Smooth muscle cell (in vitro differentiated cells): ENCODE measurements around the gene IMMP2L. TPM values are rescaled to one million over a fixed set of nuclear protein-coding genes. Genes with fewer than 3 reads are reported as not detected.

Experiments used
- DNase-seq: peaks from one replicate; lab custom pipeline; 2025; ENCODE audit not compliant: unreplicated experiment; lab: John Stamatoyannopoulos, UW
- H2AFZ ChIP-seq: fragments of 200-600 bp; sonication (generic); 2 replicates; pipeline ENCODE4 v1.6.0; 2016; ENCODE audit warnings: antibody characterized with exemption, low read depth, mild to moderate bottlenecking
- H3F3A ChIP-seq: fragments of 200-600 bp; sonication (generic); 2 replicates; pipeline ENCODE4 v1.6.0; 2017; ENCODE audit warnings: antibody characterized with exemption, low read depth
- H3K27ac ChIP-seq: fragments of 200-600 bp; sonication (generic); 2 replicates; pipeline ENCODE4 v1.5.1; 2016; ENCODE audit warnings: low read depth, mild to moderate bottlenecking
- H3K27me3 ChIP-seq: fragments of 200-600 bp; sonication (generic); 2 replicates; pipeline ENCODE4 v1.6.1; 2016; ENCODE audit warnings: low read depth, mild to moderate bottlenecking
- H3K36me3 ChIP-seq: fragments of 200-600 bp; sonication (generic); 2 replicates; pipeline ENCODE4 v1.5.1; 2016; ENCODE audit warnings: low read depth
- H3K4me1 ChIP-seq: fragments of 200-600 bp; sonication (generic); 2 replicates; pipeline ENCODE4 v1.5.1; 2016; ENCODE audit warnings: low read depth
- H3K4me2 ChIP-seq: fragments of 200-600 bp; sonication (generic); 2 replicates; pipeline ENCODE4 v1.6.0; 2016; ENCODE audit warnings: mild to moderate bottlenecking
- H3K4me3 ChIP-seq: fragments of 200-600 bp; sonication (generic); 2 replicates; pipeline ENCODE4 v1.5.1; 2016; ENCODE audit warnings: mild to moderate bottlenecking
- H3K79me2 ChIP-seq: fragments of 200-600 bp; sonication (generic); 2 replicates; pipeline ENCODE4 v1.6.0; 2016; ENCODE audit warnings: low read depth, mild to moderate bottlenecking
- H3K9ac ChIP-seq: fragments of 200-600 bp; sonication (generic); 2 replicates; pipeline ENCODE4 v1.6.0; 2016; ENCODE audit warnings: low read depth
- H3K9me3 ChIP-seq: fragments of 200-600 bp; sonication (generic); replicated peaks from 2 replicates; pipeline ENCODE4 v1.5.1; 2016; ENCODE audit warnings: low read depth
- H4K20me1 ChIP-seq: fragments of 200-600 bp; sonication (generic); 2 replicates; pipeline ENCODE4 v1.6.0; 2016; ENCODE audit warnings: low read depth
- WGBS: methylation state at CpG from one replicate; pipeline ENCODE4 v1.1.7; 2016; ENCODE audit warnings: low lambda C conversion rate; 5-methylcytosine and 5-hydroxymethylcytosine counted together
- polyA plus RNA-seq: library from polyadenylated mRNA; unstranded; fragments of >200 nt; fragmentation: Nextera tagmentation; extraction: Ambion mirVana; gene quantifications from 2 replicates; pipeline ENCODE4 v1.2.1, GENCODE V29; 2016
- total RNA-seq: library from RNA; depleted of rRNA; stranded (reverse); fragments of >200 nt; gene quantifications from 2 replicates; pipeline ENCODE4 v1.2.3, GENCODE V29; 2014
- TF ChIP-seq, protein P1 (sequence below): fragments of 200-600 bp; sonication (generic); IDR thresholded peaks from 2 replicates; pipeline ENCODE4 v1.5.1; 2017; ENCODE audit warnings: borderline replicate concordance, mild to moderate bottlenecking, antibody characterized with exemption; ENCODE audit not compliant: insufficient read depth, poor library complexity, severe bottlenecking

The IMMP2L gene
- total and polyA plus RNA-seq, 2 experiments from 2014 or later = 10.9 to 11.1 TPM

DNA sequence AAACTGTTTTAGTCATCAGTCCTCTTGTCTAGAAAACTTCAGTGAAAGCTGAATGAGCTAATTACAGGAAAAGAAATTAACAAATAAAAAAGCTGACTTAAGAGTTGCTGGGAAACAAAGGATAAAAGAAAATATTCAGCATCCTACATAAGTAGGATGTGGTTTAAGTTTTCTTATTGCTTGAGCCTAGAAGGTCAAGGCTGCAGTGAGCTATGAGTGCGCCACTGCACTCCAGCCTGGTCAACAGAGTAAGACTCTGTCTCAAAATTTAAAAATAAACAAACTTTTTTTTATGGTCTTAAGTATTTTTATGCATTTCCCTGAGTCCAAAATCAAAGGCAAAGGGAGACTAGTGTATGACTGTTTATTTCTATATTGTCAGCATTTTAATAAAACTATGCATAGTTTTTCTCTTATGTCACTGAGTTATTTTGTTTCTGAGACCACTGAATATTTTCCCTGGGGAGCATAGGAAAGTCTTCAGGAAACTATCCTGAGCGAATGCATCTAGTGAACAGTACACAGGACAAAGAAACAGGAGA is 511.3 kb downstream of the IMMP2L start:
- TF ChIP-seq, protein P1, sequence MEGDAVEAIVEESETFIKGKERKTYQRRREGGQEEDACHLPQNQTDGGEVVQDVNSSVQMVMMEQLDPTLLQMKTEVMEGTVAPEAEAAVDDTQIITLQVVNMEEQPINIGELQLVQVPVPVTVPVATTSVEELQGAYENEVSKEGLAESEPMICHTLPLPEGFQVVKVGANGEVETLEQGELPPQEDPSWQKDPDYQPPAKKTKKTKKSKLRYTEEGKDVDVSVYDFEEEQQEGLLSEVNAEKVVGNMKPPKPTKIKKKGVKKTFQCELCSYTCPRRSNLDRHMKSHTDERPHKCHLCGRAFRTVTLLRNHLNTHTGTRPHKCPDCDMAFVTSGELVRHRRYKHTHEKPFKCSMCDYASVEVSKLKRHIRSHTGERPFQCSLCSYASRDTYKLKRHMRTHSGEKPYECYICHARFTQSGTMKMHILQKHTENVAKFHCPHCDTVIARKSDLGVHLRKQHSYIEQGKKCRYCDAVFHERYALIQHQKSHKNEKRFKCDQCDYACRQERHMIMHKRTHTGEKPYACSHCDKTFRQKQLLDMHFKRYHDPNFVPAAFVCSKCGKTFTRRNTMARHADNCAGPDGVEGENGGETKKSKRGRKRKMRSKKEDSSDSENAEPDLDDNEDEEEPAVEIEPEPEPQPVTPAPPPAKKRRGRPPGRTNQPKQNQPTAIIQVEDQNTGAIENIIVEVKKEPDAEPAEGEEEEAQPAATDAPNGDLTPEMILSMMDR = no peak
- Histone ChIP-seq H4K20me1 (no peaks in the 10 kb centered on the region), H3K9ac (no peak overlapping the region), H2AFZ (no peak overlapping the region), H3K27ac (no peak overlapping the region), H3F3A (no peaks in the 10 kb centered on the region), H3K4me2 (no peak overlapping the region), H3K4me3 (no peak overlapping the region), H3K4me1 (no peaks in the 10 kb centered on the region), H3K79me2 (no peaks in the 10 kb centered on the region), H3K9me3 (no peaks in the 10 kb centered on the region), H3K27me3 (no peaks in the 10 kb centered on the region), H3K36me3 (no peaks in the 10 kb centered on the region)
- 70% methylated on average over 2 of the region's 2 CpGs for WGBS
- DNase-seq = no peak

DNA sequence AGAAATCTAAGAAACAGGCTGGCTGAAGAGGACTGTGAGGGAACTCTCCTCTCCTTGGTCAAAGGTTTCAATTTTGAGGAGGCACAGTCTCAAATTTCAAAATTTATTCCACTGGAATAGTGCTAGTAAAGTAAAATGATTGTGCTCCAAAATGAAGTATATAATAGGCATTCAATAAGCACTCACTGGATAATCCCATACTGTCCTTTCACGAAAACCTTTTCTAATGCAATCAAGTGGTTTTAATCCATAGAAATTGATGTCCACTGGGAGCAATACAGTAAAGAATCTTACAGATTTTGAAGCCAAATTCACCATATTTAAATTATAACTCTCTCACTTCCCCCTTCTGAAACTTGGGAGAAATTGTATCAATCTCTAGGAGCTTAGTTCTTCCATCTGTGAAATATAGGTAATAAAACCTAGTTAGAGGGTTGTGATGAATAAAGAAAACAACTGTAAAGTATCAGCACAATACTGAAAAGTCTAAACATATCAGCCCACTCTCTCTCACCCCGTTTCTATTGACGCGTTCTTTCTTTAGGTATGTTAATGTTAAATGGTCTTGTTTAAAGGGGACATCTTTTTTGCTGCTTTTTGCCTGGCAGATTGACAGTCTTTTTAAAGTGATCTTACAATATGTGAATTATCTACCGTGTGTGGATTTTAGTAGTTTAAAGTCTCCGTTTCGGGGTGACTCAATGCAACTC is 512.2 kb downstream of the IMMP2L start:
- Histone ChIP-seq H4K20me1 (no peaks in the 10 kb centered on the region), H3K9me3 (no peaks in the 10 kb centered on the region), H2AFZ (no peak overlapping the region), H3K27me3 (no peaks in the 10 kb centered on the region), H3K4me1 (no peaks in the 10 kb centered on the region), H3K36me3 (no peaks in the 10 kb centered on the region), H3K27ac (no peak overlapping the region), H3K79me2 (no peaks in the 10 kb centered on the region), H3F3A (no peaks in the 10 kb centered on the region), H3K9ac (no peak overlapping the region), H3K4me2 (no peak overlapping the region), H3K4me3 (no peak overlapping the region)
- no peak for DNase-seq
- TF ChIP-seq, protein P1 = no peak
- WGBS = 64% methylated on average over 7 of the region's 7 CpGs

DNA sequence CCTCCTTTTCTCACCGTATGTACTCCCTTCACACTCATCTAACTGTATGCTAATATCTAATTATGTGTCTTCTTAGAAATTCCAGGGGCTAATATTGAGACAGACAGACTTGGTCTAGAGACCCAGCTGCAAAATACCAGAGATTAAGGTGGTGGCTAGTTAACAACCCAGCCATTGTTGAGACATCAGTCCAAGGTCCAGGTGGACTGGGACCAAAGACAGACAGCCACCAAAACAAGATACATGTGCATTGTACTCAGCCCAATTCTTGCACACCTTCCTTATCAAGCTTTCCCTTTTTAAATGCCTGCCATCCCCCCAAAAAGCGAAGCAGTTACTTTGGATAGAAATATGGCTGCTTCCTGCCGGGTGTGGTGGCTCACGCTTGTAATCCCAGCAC is 514.7 kb downstream of the IMMP2L start:
- H3K4me3 ChIP-seq = no peak overlapping the region
- H4K20me1 ChIP-seq = no peaks in the 10 kb centered on the region
- 91% methylated on average over 4 of the region's 4 CpGs for WGBS
- no peaks in the 10 kb centered on the region for H3K36me3 ChIP-seq
- no peak overlapping the region for H3K27ac ChIP-seq
- H3K79me2 ChIP-seq = no peaks in the 10 kb centered on the region
- H3K27me3 ChIP-seq = no peaks in the 10 kb centered on the region
- no peaks in the 10 kb centered on the region for H3F3A ChIP-seq
- H2AFZ ChIP-seq = no peak overlapping the region
- no peak for DNase-seq
- no peak overlapping the region for H3K9ac ChIP-seq
- H3K9me3 ChIP-seq = no peaks in the 10 kb centered on the region
- H3K4me1 ChIP-seq = no peaks in the 10 kb centered on the region
- TF ChIP-seq, protein P1 = no peak
- H3K4me2 ChIP-seq = no peak overlapping the region

DNA sequence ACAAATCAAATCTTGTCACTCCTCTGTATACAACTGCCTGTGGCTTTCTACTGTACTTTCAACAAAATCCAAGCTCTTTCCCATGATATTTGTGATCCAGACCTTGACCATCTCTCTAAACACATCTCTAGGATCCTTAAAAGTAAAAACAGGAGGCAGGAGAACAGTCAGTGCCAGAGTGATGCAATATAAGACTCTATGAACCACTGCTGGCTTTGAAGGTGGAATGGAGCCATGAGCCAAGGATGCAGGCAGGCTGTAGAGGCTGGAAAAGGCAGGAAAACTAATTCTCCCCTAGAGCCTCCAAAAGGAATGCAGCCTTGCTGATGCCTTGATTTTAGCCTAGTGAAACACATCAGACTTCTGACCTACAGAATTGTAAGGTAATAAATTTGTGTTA is 516.8 kb downstream of the IMMP2L start:
- Histone ChIP-seq H3K4me2 (no peak overlapping the region), H3K9me3 (no peaks in the 10 kb centered on the region), H3K27me3 (no peaks in the 10 kb centered on the region), H3K4me3 (no peak overlapping the region), H3K36me3 (no peaks in the 10 kb centered on the region), H3F3A (no peaks in the 10 kb centered on the region), H4K20me1 (no peaks in the 10 kb centered on the region), H3K27ac (no peak overlapping the region), H3K79me2 (no peaks in the 10 kb centered on the region), H3K4me1 (no peaks in the 10 kb centered on the region), H3K9ac (no peak overlapping the region), H2AFZ (no peak overlapping the region)
- DNase-seq = no peak
- TF ChIP-seq, protein P1 = no peak
